Measurements from ENCODE around the gene RHEX.

DNA sequence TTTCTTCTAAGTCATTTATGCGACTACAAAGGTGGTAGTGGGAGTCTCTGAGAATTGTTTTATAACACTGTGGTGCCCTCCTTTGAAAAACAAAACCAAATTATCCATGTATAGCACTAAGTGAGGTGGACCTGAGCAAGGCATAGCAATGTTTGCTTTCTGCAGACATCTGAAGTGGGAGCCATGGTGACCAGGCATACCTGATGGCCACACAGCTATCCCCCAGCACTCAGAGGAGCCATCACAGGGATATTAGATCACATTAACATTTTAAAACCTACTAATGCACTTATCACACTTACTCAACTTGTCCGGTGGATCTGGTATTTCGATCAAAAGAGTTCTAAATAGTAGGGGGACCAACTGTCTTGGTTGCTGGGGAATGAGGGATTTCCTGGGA is 89.0 kb downstream of the RHEX start:
- TF ChIP-seq, protein P1, sequence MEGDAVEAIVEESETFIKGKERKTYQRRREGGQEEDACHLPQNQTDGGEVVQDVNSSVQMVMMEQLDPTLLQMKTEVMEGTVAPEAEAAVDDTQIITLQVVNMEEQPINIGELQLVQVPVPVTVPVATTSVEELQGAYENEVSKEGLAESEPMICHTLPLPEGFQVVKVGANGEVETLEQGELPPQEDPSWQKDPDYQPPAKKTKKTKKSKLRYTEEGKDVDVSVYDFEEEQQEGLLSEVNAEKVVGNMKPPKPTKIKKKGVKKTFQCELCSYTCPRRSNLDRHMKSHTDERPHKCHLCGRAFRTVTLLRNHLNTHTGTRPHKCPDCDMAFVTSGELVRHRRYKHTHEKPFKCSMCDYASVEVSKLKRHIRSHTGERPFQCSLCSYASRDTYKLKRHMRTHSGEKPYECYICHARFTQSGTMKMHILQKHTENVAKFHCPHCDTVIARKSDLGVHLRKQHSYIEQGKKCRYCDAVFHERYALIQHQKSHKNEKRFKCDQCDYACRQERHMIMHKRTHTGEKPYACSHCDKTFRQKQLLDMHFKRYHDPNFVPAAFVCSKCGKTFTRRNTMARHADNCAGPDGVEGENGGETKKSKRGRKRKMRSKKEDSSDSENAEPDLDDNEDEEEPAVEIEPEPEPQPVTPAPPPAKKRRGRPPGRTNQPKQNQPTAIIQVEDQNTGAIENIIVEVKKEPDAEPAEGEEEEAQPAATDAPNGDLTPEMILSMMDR (IDR thresholded peaks at IDR 0.05): no peak
- no peak for TF ChIP-seq POLR2A (IDR thresholded peaks at IDR 0.05)
